GM12878 (cell line): Measurements from ENCODE around the gene PPP1R11. TPM values are rescaled to one million over a fixed set of nuclear protein-coding genes. Genes with fewer than 3 reads are reported as not detected.

Experiments
- BCLAF1 ChIP-seq: fragments of 450-650 bp; IDR thresholded peaks from 2 replicates; pipeline ENCODE4 v1.6.1; 2017; ENCODE audit warnings: antibody characterized with exemption, mild to moderate bottlenecking, moderate library complexity
- CHD2 ChIP-seq: IDR thresholded peaks from 2 replicates; pipeline ENCODE4 v1.6.1; 2011; ENCODE audit warnings: low read depth, low read length, improper control_type of control experiment, borderline replicate concordance
- CREB1 ChIP-seq: IDR thresholded peaks from 2 replicates; pipeline ENCODE4 v1.6.1; 2012; ENCODE audit warnings: low read depth, mild to moderate bottlenecking, inconsistent platforms
- HDAC2 ChIP-seq: fragments of 200-600 bp; sonication (generic); IDR thresholded peaks from 2 replicates; pipeline ENCODE4 v1.6.1; 2017
- IRF3 ChIP-seq: fragments of 450-650 bp; IDR thresholded peaks from 2 replicates; pipeline ENCODE4 v1.6.1; 2014; ENCODE audit warnings: mild to moderate bottlenecking
- LARP7 ChIP-seq: fragments of 450-650 bp; IDR thresholded peaks from 2 replicates; pipeline ENCODE4 v1.6.1; 2017; ENCODE audit warnings: mild to moderate bottlenecking
- RCOR1 ChIP-seq: conservative IDR thresholded peaks from 2 replicates; pipeline ENCODE4 v1.6.1; 2012; ENCODE audit warnings: low read depth, low read length, improper control_type of control experiment
- SREBF1 ChIP-seq: IDR thresholded peaks from 2 replicates; pipeline ENCODE4 v1.6.1; 2012; ENCODE audit warnings: mild to moderate bottlenecking, low read length
- TBL1XR1 ChIP-seq: IDR thresholded peaks from 2 replicates; pipeline ENCODE4 v1.6.1; 2012; ENCODE audit warnings: low read depth, low read length, improper control_type of control experiment
- TCF3 ChIP-seq: IDR thresholded peaks from 2 replicates; pipeline ENCODE4 v1.6.1; 2012; ENCODE audit warnings: low read depth, mild to moderate bottlenecking, low read length, borderline replicate concordance; ENCODE audit not compliant: insufficient read depth
- YBX1 ChIP-seq: fragments of 450-650 bp; IDR thresholded peaks from 2 replicates; pipeline ENCODE4 v1.6.1; 2016; ENCODE audit warnings: antibody characterized with exemption
- YY1 ChIP-seq: IDR thresholded peaks from 2 replicates; pipeline ENCODE4 v1.6.1; 2011; ENCODE audit warnings: low read depth, mild to moderate bottlenecking, low read length
- ZNF24 ChIP-seq: fragments of 450-650 bp; IDR thresholded peaks from 2 replicates; pipeline ENCODE4 v1.6.1; 2017; ENCODE audit warnings: antibody characterized with exemption, mild to moderate bottlenecking
- polyA plus RNA-seq, 11 experiments: library from polyadenylated mRNA; depleted of rRNA in 4 of 11; unstranded in 6 of 11; stranded (reverse) in 5 of 11; fragments of >200 nt; fragmentation: Nextera tagmentation in 4 of 11; fragmentation: Illumina TruSeq in 1 of 11; extraction: Ambion mirVana in 4 of 11; extraction: Trizol in 1 of 11; gene quantifications; 1 replicate in 1 of 11; 2 replicates in 10 of 11; pipeline versions ENCODE4 v1.2.1 to v1.2.3, GENCODE V29; 2011 to 2016; ENCODE audit warnings: inconsistent platforms in 2 of 11, missing spikeins in 2 of 11, low read depth in 1 of 11
- total RNA-seq, 4 experiments: library from RNA; depleted of rRNA in 3 of 4; stranded (reverse); fragments of >200 nt in 3 of 4; fragmentation: Illumina TruSeq in 1 of 4; extraction: Trizol in 1 of 4; gene quantifications; 2 replicates each; pipeline versions ENCODE4 v1.2.1 to v1.2.3, GENCODE V29; 2013 to 2021
- TF ChIP-seq, protein P1 (sequence below): IDR thresholded peaks from 2 replicates; pipeline ENCODE4 v1.6.1; 2012; ENCODE audit warnings: mild to moderate bottlenecking, low read depth, low read length
- TF ChIP-seq, protein P2 (sequence below): IDR thresholded peaks from 2 replicates; pipeline ENCODE4 v1.6.1; 2011; ENCODE audit warnings: borderline replicate concordance, low read depth, mild to moderate bottlenecking, moderate library complexity, low read length; ENCODE audit not compliant: insufficient read depth, poor library complexity, severe bottlenecking
- TF ChIP-seq, protein P3 (sequence below): fragments of 450-650 bp; IDR thresholded peaks from 2 replicates; pipeline ENCODE4 v1.6.1; 2017; ENCODE audit warnings: borderline replicate concordance

Gene PPP1R11
- total and polyA plus RNA-seq, 10 of the 15 experiments (the other 5 are each of a cell fraction or from before 2014, with no cell fraction given): 12.6 to 56.1 (median 33.5) TPM

DNA sequence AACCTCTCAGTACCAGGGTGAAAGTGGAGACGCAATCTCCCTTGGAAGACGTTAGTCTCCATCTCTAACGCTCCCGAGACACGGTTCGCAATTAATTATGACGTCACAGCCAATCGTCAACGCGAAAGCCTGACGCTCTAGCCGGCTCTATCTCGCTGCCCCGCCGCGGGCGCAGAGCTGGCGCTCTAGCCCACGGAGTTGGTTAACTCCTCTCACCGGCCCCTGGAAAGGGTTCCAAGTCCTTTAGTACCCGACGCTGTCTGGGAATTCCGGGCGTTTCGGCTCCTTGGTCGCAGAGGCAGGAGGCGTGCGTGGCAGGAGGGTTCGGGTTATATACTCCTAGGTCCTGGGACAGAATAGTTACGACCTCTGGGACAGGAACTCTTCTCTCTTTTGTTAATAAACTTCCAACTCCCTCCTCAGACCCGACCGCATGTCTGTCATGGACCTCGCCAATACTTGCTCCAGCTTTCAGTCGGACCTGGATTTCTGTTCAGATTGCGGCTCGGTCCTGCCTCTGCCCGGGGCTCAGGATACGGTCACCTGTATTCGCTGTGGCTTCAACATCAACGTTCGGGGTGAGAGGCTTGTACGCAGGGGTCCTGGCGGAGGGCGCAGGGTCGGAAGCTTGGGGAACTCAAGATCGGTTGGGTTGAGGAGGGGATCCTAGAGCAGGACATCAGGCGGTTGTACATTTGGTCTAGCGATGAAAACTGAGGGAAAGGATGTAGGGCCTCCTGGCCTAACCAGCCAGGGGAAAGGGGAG lies 5.7 kb upstream of the PPP1R11 start, which contains the start of gene POLR1H (continued):
- TF ChIP-seq, protein P1, sequence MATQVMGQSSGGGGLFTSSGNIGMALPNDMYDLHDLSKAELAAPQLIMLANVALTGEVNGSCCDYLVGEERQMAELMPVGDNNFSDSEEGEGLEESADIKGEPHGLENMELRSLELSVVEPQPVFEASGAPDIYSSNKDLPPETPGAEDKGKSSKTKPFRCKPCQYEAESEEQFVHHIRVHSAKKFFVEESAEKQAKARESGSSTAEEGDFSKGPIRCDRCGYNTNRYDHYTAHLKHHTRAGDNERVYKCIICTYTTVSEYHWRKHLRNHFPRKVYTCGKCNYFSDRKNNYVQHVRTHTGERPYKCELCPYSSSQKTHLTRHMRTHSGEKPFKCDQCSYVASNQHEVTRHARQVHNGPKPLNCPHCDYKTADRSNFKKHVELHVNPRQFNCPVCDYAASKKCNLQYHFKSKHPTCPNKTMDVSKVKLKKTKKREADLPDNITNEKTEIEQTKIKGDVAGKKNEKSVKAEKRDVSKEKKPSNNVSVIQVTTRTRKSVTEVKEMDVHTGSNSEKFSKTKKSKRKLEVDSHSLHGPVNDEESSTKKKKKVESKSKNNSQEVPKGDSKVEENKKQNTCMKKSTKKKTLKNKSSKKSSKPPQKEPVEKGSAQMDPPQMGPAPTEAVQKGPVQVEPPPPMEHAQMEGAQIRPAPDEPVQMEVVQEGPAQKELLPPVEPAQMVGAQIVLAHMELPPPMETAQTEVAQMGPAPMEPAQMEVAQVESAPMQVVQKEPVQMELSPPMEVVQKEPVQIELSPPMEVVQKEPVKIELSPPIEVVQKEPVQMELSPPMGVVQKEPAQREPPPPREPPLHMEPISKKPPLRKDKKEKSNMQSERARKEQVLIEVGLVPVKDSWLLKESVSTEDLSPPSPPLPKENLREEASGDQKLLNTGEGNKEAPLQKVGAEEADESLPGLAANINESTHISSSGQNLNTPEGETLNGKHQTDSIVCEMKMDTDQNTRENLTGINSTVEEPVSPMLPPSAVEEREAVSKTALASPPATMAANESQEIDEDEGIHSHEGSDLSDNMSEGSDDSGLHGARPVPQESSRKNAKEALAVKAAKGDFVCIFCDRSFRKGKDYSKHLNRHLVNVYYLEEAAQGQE: no peak
- TF ChIP-seq CREB1 (peak; percentile 99), CHD2 (peak; percentile 77), TCF3 (no peak), SREBF1 (no peak), IRF3 (no peak), YY1 (peak; percentile 92), LARP7 (peak; percentile 77; the same call in 1 of the 2 replicates), TBL1XR1 (no peak), ZNF24 (peak; percentile 76; the same call in 1 of the 2 replicates), HDAC2 (peak; percentile 20; the same call in 1 of the 2 replicates), YBX1 (no peak), BCLAF1 (no peak), RCOR1 (no peak)
- TF ChIP-seq, protein P2, sequence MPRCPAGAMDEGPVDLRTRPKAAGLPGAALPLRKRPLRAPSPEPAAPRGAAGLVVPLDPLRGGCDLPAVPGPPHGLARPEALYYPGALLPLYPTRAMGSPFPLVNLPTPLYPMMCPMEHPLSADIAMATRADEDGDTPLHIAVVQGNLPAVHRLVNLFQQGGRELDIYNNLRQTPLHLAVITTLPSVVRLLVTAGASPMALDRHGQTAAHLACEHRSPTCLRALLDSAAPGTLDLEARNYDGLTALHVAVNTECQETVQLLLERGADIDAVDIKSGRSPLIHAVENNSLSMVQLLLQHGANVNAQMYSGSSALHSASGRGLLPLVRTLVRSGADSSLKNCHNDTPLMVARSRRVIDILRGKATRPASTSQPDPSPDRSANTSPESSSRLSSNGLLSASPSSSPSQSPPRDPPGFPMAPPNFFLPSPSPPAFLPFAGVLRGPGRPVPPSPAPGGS: peak; percentile 37
- TF ChIP-seq, protein P3, sequence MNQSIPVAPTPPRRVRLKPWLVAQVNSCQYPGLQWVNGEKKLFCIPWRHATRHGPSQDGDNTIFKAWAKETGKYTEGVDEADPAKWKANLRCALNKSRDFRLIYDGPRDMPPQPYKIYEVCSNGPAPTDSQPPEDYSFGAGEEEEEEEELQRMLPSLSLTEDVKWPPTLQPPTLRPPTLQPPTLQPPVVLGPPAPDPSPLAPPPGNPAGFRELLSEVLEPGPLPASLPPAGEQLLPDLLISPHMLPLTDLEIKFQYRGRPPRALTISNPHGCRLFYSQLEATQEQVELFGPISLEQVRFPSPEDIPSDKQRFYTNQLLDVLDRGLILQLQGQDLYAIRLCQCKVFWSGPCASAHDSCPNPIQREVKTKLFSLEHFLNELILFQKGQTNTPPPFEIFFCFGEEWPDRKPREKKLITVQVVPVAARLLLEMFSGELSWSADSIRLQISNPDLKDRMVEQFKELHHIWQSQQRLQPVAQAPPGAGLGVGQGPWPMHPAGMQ: no peak
